AG09319 (cell line): ENCODE measurements around the gene MINDY3.
"Not testable (repeated sequence)": the region's sequence is repeated elsewhere in the genome, so short reads cannot be mapped to it uniquely, and the experiment has no call there.

ENCODE experiments used
- DNase-seq: peaks from one replicate; pipeline ENCODE4 v3.0.0-alpha.2; 2010; ENCODE audit warnings: low read depth; ENCODE audit errors: extremely low read depth
- TF ChIP-seq, protein P1 (sequence below): IDR thresholded peaks from 2 replicates; pipeline ENCODE4 v1.5.1; 2011; ENCODE audit warnings: low read depth, mild to moderate bottlenecking, inconsistent platforms, low read length, moderate library complexity

Gene MINDY3

DNA sequence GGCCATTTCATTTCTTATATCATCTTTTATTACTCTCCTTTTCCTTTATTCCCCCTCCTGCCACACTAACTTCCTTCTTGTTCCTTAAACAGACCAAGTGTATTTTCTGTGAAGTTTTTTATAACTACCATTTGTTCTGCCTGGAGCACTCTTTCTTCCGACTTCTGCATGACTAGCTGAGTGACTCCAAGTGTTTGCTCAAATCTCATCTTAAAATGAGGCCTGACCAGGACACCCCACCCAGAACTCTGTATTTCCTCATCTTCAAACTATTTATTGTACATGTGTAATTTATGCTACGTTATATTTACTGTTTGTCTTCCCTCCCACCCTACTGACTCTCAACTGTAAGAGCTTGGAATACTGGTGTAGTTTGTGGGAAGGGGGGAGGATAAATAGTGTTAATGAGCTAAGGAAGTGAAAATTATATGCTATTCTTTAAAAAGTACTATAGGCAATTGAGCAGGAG is 3.2 kb downstream of the MINDY3 start:
- DNase-seq = no peak
- TF ChIP-seq, protein P1, sequence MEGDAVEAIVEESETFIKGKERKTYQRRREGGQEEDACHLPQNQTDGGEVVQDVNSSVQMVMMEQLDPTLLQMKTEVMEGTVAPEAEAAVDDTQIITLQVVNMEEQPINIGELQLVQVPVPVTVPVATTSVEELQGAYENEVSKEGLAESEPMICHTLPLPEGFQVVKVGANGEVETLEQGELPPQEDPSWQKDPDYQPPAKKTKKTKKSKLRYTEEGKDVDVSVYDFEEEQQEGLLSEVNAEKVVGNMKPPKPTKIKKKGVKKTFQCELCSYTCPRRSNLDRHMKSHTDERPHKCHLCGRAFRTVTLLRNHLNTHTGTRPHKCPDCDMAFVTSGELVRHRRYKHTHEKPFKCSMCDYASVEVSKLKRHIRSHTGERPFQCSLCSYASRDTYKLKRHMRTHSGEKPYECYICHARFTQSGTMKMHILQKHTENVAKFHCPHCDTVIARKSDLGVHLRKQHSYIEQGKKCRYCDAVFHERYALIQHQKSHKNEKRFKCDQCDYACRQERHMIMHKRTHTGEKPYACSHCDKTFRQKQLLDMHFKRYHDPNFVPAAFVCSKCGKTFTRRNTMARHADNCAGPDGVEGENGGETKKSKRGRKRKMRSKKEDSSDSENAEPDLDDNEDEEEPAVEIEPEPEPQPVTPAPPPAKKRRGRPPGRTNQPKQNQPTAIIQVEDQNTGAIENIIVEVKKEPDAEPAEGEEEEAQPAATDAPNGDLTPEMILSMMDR = no peak

GRCh38 chr10:15856328-15857015 is 3.8 kb downstream of the MINDY3 start:
- DNase-seq = no peak
- TF ChIP-seq, protein P1 = no peak

DNA sequence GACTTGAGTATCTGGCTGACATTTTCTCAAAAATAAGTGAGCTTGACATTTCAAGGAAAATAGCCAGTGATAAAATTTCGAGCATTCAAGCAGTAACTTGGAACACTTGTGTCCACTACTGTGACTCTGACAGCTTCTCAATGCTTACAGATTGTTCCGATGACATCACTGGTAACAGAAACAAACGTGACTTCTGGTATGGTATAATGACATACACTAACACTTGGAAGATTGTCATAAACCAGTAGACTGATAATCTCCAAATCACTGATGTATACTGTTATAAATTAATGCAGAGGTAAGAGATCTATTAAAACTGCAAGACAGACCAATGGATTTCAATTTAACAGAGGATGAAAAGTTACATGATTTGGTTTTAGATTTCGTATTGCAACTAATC is 6.5 kb downstream of the MINDY3 start:
- TF ChIP-seq, protein P1 = no peak
- no peak for DNase-seq

DNA sequence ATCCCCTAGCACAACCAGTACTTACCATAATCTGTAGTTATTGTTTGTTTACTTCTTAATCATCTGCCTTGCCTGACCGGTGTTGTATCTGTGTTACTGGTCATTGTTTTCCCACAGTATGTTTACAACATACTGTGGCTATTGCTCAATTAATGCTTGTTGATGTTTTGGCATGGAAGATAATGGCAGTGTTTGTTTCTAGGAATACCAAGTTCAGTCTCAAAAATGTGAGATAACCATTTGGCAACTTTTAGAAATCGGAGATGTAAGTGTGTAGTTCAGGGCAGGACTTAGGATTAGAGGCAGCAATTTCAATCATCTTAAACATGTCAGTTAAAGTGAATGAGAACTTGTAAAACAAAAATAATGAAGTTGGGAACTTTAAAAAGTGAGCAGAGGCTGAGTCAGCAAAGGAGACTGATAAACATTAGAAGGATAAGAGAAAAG is 8.2 kb downstream of the MINDY3 start:
- DNase-seq = no peak
- TF ChIP-seq, protein P1 = no peak

GRCh38 chr10:15850337-15850978 is 9.8 kb downstream of the MINDY3 start:
- not testable (repeated sequence) for DNase-seq

- TF ChIP-seq, protein P1 = no peak
- no peak for DNase-seq
Observed at GRCh38 chr10:15849316-15849715, 11.0 kb downstream of the MINDY3 start.

DNA sequence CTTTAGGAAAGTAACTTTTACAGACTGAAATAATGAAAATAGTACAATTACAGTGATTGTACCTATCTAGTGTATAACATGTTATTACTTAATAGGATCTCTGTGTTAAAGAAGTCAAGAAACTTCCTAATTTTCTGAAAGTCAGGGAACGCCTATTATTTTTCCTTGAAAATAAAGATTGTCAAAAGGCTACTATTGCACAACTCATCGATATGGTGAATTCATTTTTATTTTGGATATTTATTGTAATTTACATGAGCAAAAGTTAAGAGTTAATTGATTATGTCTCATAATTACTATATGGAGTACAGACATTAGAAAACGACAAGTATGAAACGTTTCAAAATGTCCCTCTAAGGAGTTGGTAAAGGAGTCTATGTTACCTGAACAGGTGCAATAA is 12.8 kb downstream of the MINDY3 start:
- TF ChIP-seq, protein P1 = no peak
- no peak for DNase-seq

GRCh38 chr10:15844517-15844916 is 15.8 kb downstream of the MINDY3 start:
- TF ChIP-seq, protein P1 = no peak
- no peak for DNase-seq
